ENCODE results near the gene NINJ1.
"Not testable (repeated sequence)": the region's sequence is repeated elsewhere in the genome, so short reads cannot be mapped to it uniquely, and the experiment has no call there.

Gene NINJ1

GRCh38 chr9:93119953-93120845, 13.9 kb downstream of the NINJ1 start:
- H3K4me1 ChIP-seq (ENCODE audit: control insufficient read depth, insufficient read depth, low read length), result peaks cover 22% of the 10 kb centered on the region
- H3K9me3 ChIP-seq (ENCODE audit: control insufficient read depth, low read length), result no peaks in the 10 kb centered on the region
- peak overlapping the region; percentile 31 for H3K9ac ChIP-seq (ENCODE audit: low read length)
- H3K36me3 ChIP-seq (ENCODE audit: control insufficient read depth, insufficient read depth, low read length), result no peaks in the 10 kb centered on the region
- H3K27me3 ChIP-seq (ENCODE audit: control insufficient read depth, insufficient read depth, low read length), result no peaks in the 10 kb centered on the region
- no peak overlapping the region for H3K4me3 ChIP-seq (ENCODE audit: low read length)

GRCh38 chr9:93119703-93119952, 14.4 kb downstream of the NINJ1 start:
- no peaks in the 10 kb centered on the region for H3K36me3 ChIP-seq (ENCODE audit: control insufficient read depth, insufficient read depth, low read length)
- H3K4me1 ChIP-seq (ENCODE audit: control insufficient read depth, insufficient read depth, low read length), result peaks cover 25% of the 10 kb centered on the region
- peak overlapping the region; percentile 31 for H3K9ac ChIP-seq (ENCODE audit: low read length)
- no peaks in the 10 kb centered on the region for H3K9me3 ChIP-seq (ENCODE audit: control insufficient read depth, low read length)
- no peak overlapping the region for H3K4me3 ChIP-seq (ENCODE audit: low read length)
- no peaks in the 10 kb centered on the region for H3K27me3 ChIP-seq (ENCODE audit: control insufficient read depth, insufficient read depth, low read length)

- Histone ChIP-seq H3K4me3 (ENCODE audit: low read length) (no peak overlapping the region), H3K4me1 (ENCODE audit: control insufficient read depth, insufficient read depth, low read length) (peaks cover 27% of the 10 kb centered on the region), H3K9me3 (ENCODE audit: control insufficient read depth, low read length) (no peaks in the 10 kb centered on the region), H3K36me3 (ENCODE audit: control insufficient read depth, insufficient read depth, low read length) (no peaks in the 10 kb centered on the region), H3K27me3 (ENCODE audit: control insufficient read depth, insufficient read depth, low read length) (no peaks in the 10 kb centered on the region), H3K9ac (ENCODE audit: low read length) (peak overlapping the region; percentile 31)
Observed at GRCh38 chr9:93118863-93119702, 15.0 kb downstream of the NINJ1 start.

GRCh38 chr9:93117924-93118862, 15.9 kb downstream of the NINJ1 start:
- no peaks in the 10 kb centered on the region for H3K9me3 ChIP-seq (ENCODE audit: control insufficient read depth, low read length)
- H3K4me1 ChIP-seq (ENCODE audit: control insufficient read depth, insufficient read depth, low read length), result peaks cover 27% of the 10 kb centered on the region
- H3K36me3 ChIP-seq (ENCODE audit: control insufficient read depth, insufficient read depth, low read length), result no peaks in the 10 kb centered on the region
- no peaks in the 10 kb centered on the region for H3K27me3 ChIP-seq (ENCODE audit: control insufficient read depth, insufficient read depth, low read length)
- no peak overlapping the region for H3K4me3 ChIP-seq (ENCODE audit: low read length)
- H3K9ac ChIP-seq (ENCODE audit: low read length), result no peak overlapping the region

GRCh38 chr9:93117521-93117920, 16.5 kb downstream of the NINJ1 start:
- H3K27me3 ChIP-seq (ENCODE audit: control insufficient read depth, insufficient read depth, low read length); H3K9ac ChIP-seq (ENCODE audit: low read length); H3K4me3 ChIP-seq (ENCODE audit: low read length); H3K36me3 ChIP-seq (ENCODE audit: control insufficient read depth, insufficient read depth, low read length); H3K9me3 ChIP-seq (ENCODE audit: control insufficient read depth, low read length): not testable (repeated sequence)
- peaks cover 27% of the 10 kb centered on the region for H3K4me1 ChIP-seq (ENCODE audit: control insufficient read depth, insufficient read depth, low read length)

- Histone ChIP-seq H3K9me3 (ENCODE audit: control insufficient read depth, low read length) (no peaks in the 10 kb centered on the region), H3K4me3 (ENCODE audit: low read length) (no peak overlapping the region), H3K9ac (ENCODE audit: low read length) (no peak overlapping the region), H3K36me3 (ENCODE audit: control insufficient read depth, insufficient read depth, low read length) (no peaks in the 10 kb centered on the region), H3K27me3 (ENCODE audit: control insufficient read depth, insufficient read depth, low read length) (no peaks in the 10 kb centered on the region), H3K4me1 (ENCODE audit: control insufficient read depth, insufficient read depth, low read length) (peaks cover 27% of the 10 kb centered on the region)
Observed at GRCh38 chr9:93116072-93116961, 17.7 kb downstream of the NINJ1 start.

- Histone ChIP-seq H3K36me3 (ENCODE audit: control insufficient read depth, insufficient read depth, low read length) (no peaks in the 10 kb centered on the region), H3K9me3 (ENCODE audit: control insufficient read depth, low read length) (no peaks in the 10 kb centered on the region), H3K4me1 (ENCODE audit: control insufficient read depth, insufficient read depth, low read length) (peaks cover 26% of the 10 kb centered on the region), H3K27me3 (ENCODE audit: control insufficient read depth, insufficient read depth, low read length) (no peaks in the 10 kb centered on the region), H3K9ac (ENCODE audit: low read length) (no peak overlapping the region), H3K4me3 (ENCODE audit: low read length) (no peak overlapping the region)
Observed at GRCh38 chr9:93115486-93116071, 18.5 kb downstream of the NINJ1 start.

- no peaks in the 10 kb centered on the region for H3K27me3 ChIP-seq (ENCODE audit: control insufficient read depth, insufficient read depth, low read length)
- no peaks in the 10 kb centered on the region for H3K36me3 ChIP-seq (ENCODE audit: control insufficient read depth, insufficient read depth, low read length)
- H3K4me3 ChIP-seq (ENCODE audit: low read length), result no peak overlapping the region
- H3K4me1 ChIP-seq (ENCODE audit: control insufficient read depth, insufficient read depth, low read length), result peaks cover 20% of the 10 kb centered on the region
- no peaks in the 10 kb centered on the region for H3K9me3 ChIP-seq (ENCODE audit: control insufficient read depth, low read length)
- no peak overlapping the region for H3K9ac ChIP-seq (ENCODE audit: low read length)
Observed at GRCh38 chr9:93114984-93115335, 19.1 kb downstream of the NINJ1 start.

GRCh38 chr9:93114169-93114983, 19.7 kb downstream of the NINJ1 start:
- Histone ChIP-seq H3K36me3 (ENCODE audit: control insufficient read depth, insufficient read depth, low read length) (no peaks in the 10 kb centered on the region), H3K27me3 (ENCODE audit: control insufficient read depth, insufficient read depth, low read length) (no peaks in the 10 kb centered on the region), H3K9me3 (ENCODE audit: control insufficient read depth, low read length) (no peaks in the 10 kb centered on the region), H3K4me3 (ENCODE audit: low read length) (no peak overlapping the region), H3K9ac (ENCODE audit: low read length) (no peak overlapping the region), H3K4me1 (ENCODE audit: control insufficient read depth, insufficient read depth, low read length) (peaks cover 14% of the 10 kb centered on the region)

GRCh38 chr9:93112864-93113389, 21.1 kb downstream of the NINJ1 start:
- Histone ChIP-seq H3K4me3 (ENCODE audit: low read length) (no peak overlapping the region), H3K36me3 (ENCODE audit: control insufficient read depth, insufficient read depth, low read length) (peaks cover under 1% of the 10 kb centered on the region), H3K27me3 (ENCODE audit: control insufficient read depth, insufficient read depth, low read length) (no peaks in the 10 kb centered on the region), H3K9ac (ENCODE audit: low read length) (no peak overlapping the region), H3K4me1 (ENCODE audit: control insufficient read depth, insufficient read depth, low read length) (peaks cover 15% of the 10 kb centered on the region), H3K9me3 (ENCODE audit: control insufficient read depth, low read length) (no peaks in the 10 kb centered on the region)

All from mucosa of stomach (tissue), 1 donor.